Spleen (tissue), 7 donors: ENCODE data around the gene CYP51A1.

Source experiments
- POLR2AphosphoS5 ChIP-seq, 3 donors: sonication (generic); formaldehyde crosslinking; IDR thresholded peaks; one replicate each; pipeline ENCODE4 v1.5.1; 2017; ENCODE audit warnings: antibody characterized with exemption in 3 of 3
- TF ChIP-seq, protein P1 (sequence below), 11 experiments: fragments of 200-600 bp in 7 of 11; fragments of 450-650 bp in 4 of 11; sonication (generic) in 4 of 11; IDR thresholded peaks in 8 of 11; conservative IDR thresholded peaks in 3 of 11; 1 replicate in 7 of 11; 2 replicates in 4 of 11; pipeline versions ENCODE4 v1.4.0 to v1.8.0; 2016 to 2021; ENCODE audit warnings: antibody characterized with exemption in 11 of 11, inconsistent platforms in 4 of 11, mild to moderate bottlenecking in 1 of 11
- donor health status: DM: no; HTN: no; CAD: no; lungs with moderate emphysema.
- donor health status: DM: no; HTN: no; CAD: no.
- donor health status: DM: no; HTN: no; CAD: no.

DNA sequence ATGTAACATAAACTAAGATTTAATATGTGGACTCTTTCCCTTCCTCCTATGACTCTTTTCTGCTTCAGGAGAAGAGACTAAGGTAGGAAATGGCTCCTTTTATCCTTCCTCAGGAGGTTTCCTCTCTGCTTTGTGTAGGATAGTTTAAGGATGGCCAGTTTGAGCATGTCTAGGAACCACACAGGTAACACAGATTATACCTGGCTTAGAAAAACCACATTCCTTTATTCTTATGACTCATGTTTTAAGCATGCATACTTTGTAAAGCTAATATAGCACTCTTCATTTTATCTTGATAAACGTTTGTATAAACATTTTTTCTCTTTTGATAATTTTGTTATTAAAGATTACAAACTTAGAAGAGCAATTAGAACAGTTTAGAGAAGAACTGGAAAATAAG is 57.8 kb downstream of the CYP51A1 start:
- TF ChIP-seq, protein P1, sequence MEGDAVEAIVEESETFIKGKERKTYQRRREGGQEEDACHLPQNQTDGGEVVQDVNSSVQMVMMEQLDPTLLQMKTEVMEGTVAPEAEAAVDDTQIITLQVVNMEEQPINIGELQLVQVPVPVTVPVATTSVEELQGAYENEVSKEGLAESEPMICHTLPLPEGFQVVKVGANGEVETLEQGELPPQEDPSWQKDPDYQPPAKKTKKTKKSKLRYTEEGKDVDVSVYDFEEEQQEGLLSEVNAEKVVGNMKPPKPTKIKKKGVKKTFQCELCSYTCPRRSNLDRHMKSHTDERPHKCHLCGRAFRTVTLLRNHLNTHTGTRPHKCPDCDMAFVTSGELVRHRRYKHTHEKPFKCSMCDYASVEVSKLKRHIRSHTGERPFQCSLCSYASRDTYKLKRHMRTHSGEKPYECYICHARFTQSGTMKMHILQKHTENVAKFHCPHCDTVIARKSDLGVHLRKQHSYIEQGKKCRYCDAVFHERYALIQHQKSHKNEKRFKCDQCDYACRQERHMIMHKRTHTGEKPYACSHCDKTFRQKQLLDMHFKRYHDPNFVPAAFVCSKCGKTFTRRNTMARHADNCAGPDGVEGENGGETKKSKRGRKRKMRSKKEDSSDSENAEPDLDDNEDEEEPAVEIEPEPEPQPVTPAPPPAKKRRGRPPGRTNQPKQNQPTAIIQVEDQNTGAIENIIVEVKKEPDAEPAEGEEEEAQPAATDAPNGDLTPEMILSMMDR (IDR thresholded peaks at IDR 0.05 in 8 of 11, conservative IDR thresholded peaks at IDR 0.05 in 3 of 11) = no peak
- no peak for TF ChIP-seq POLR2AphosphoS5 (IDR thresholded peaks at IDR 0.05)
